HG03558 (cell line): Measurements from ENCODE around the gene UCK1.
"Not testable (repeated sequence)": the region's sequence is repeated elsewhere in the genome, so short reads cannot be mapped to it uniquely, and the experiment has no call there.

Experiments used
- ATAC-seq: cut with Tn5 transposase; IDR thresholded peaks from one replicate; pipeline ENCODE4 v1.9.1; 2021; ENCODE audit warnings: moderate number of reproducible peaks; ENCODE audit not compliant: unreplicated experiment; ENCODE audit errors: extremely low read depth

UCK1 gene

DNA sequence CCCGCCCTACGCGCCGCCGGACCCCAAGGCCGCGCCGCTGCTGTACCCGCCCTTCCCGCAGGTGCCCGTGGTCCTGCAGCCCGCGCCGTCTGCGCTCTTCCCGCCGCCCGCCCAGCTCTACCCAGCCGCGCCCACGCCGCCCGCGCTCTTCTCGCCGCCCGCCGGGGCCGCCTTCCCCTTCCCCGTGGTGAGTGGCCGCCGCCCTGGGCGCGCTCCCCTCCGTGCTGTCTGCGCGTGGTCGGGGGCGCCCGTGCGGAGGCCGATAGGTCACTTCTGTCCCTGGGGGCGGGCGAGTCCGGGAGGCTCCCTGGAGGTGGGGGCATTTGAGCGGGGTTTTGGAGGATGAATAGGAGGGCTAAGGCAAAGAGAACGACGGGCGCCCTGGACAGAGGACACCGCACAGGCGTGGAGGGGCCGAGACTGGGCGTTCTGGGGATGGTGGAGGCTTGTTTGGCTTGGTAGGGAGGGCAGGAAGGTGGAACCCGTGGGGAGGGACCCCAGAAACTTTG lies 23.8 kb upstream of the UCK1 start:
- ATAC-seq, result no peak

DNA sequence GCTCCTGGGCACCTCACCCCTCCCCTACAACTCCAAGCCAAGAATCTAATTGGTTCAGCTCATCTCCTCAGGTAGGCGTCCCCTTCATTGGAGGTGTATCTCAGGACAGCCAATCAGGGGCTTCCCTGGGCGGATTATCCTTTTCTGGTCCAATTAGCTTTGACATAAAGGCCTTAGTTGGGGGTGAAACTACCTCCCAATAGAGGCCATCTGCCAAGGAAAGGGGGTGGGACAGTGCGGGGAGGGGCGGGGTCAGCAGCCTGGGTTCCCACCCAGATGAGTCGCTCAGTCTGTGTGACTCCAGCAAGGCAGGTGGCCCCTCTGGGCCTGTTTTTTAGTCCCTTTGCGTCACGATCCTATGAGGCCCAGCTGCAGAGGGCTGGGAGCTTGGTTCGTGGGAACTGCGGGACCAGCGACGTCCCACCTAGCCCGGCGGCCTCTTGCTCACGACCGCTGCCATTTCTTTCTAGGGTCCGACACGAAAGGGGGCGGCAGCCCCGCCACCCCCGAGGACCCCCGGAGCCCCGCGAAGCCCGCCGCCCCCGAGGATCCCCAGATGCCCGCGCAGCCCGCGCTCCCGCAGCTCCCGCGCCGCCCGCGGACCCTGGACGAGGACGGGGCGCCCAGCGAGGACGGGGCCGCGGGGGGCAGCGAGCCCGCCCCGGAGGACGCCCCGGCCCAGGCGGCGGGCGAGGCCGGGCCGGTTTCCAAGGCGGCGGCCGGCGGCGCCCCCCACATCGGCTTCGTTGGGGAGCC lies 23.2 kb upstream of the UCK1 start:
- ATAC-seq, result no peak

DNA sequence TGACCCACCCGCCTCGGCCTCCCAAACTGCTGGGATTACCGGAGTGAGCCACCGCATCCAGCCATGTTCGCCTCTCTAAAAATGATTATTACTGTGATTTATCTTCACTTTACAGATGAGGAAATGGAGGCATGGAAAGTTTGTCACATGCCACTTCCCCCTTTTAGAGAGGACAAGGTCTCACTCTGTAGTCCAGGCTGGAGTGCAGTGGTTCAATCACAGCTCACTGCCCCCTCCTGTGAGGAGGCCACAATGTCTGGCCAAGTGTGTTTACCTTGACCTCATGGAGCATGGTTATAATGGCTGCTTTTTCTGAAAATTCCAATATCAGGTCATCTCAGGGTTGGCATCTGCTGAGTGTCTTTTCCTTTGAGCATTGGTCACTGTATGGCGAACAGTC lies 21.0 kb upstream of the UCK1 start:
- no peak for ATAC-seq

DNA sequence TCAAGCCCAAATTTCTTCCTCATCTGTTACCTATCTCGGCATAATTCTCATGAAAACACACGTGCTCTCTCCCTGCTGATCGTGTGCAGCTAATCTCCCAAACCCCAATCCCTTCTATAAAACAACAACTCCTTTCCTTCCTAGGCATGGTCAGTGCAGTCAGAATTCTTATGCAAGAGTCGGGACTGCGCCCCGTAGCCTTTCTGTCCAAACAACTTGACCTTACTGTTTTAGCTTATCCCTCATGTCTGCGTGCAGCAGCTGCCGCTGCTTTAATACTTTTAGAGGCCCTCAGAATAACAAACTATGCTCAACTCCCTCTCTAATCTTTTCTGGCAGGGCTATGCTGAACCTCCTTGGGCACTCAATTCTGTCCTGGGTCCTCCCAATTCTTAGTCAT lies 19.4 kb upstream of the UCK1 start:
- ATAC-seq, result not testable (repeated sequence)

GRCh38 chr9:131549186-131549585 lies 18.1 kb upstream of the UCK1 start:
- ATAC-seq, result not testable (repeated sequence)

DNA sequence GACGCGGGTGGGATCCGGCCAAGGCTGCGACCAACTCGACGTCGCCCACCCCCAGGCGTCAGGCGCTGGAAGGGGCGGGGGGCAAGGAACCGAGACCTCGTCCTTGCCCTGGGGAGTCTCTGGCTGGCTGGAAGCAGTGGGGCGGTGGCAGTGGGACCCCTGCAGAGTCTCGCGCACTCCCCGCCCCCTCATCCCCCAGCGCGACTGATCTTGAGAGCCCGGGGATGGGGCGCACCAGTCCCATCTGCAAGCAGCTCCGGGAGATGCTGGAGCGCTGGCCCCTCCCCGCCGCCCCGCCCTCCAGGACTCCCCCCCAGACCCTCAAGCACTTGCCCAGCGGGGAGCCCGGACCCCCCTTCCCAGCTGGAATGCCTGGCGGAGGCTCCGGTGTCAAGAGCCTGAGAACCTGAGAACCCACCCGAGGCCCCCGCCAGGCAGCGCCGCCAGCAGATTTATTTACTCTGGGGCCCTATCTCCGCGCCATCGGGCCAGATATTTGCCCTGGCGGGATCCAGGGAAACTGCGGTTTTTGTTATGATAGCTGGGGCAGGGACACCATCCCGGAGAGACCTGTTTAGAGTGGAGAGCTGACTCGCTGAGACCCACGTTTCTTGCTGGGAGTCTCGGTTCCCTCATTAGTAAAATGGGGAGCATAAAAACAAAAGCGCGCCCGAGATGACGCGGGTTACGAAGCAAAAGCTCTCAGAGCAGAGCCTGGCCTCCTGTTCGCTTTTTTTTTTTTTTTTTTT lies 15.4 kb upstream of the UCK1 start:
- no peak for ATAC-seq

GRCh38 chr9:131545786-131546335 lies 14.8 kb upstream of the UCK1 start:
- ATAC-seq, result no peak

- no peak for ATAC-seq
Observed at GRCh38 chr9:131545003-131545785, 14.1 kb upstream of the UCK1 start, which contains the start of gene PRRT1B. TSS of gene PRRT1B (plus strand) at chr9:131545523. CDS start at chr9:131545616, 93 bp downstream.

- no peak for ATAC-seq
Observed at GRCh38 chr9:131543141-131543540, 12.1 kb upstream of the UCK1 start.

- ATAC-seq, result no peak
Observed at GRCh38 chr9:131539223-131539923, 8.3 kb upstream of the UCK1 start.

DNA sequence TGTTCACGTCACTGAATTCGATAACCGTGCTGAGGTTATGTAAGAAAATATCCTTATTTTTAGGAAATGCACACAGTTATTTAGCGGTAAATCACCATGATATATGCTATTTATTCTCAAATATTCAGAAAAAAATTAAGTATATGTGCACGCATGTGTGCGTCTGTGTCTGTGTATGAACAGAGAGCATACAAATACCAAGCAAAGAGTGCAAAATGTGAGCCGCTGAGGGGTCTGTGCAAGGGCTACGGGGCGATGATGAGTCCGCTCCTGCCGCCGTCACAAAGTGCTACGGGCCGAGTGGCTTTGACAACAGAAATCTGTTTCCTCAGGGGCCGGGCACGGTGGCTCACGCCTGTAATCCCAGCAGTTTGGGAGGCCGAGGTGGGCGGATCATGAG lies 6.9 kb upstream of the UCK1 start:
- ATAC-seq, result no peak

DNA sequence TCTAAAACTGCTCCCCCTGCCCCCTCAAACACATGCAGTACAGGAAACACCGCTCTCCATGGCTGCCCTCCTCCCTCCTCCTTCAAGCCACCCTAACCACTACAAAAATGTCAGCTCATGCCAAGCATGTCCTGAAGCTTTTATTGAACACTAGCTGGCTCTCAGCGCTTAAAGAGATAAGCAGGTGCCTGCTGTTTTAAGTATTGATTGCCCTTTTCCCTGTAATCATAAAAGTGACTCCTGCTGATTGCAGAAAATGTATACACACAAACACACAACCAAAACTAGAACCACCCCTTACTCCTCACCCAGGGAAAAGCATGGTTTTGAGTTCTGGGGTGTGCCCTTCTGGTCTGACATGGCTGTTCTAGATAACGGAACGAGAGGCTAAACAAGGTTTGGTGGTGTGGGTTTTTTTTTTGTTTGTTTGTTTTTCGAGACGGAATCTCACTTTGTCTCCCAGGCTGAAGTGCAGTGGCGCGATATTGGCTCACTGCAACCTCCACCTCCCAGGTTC lies 3.7 kb upstream of the UCK1 start:
- ATAC-seq, result no peak

GRCh38 chr9:131530546-131530919 lies 530 bp downstream of the UCK1 start:
- no peak for ATAC-seq

- no peak for ATAC-seq
Observed at GRCh38 chr9:131529597-131530545, 1.2 kb downstream of the UCK1 start.

GRCh38 chr9:131528886-131529505 lies 2.1 kb downstream of the UCK1 start:
- ATAC-seq, result no peak

GRCh38 chr9:131528186-131528585 lies 2.9 kb downstream of the UCK1 start:
- no peak for ATAC-seq

GRCh38 chr9:131525643-131526565 lies 5.2 kb downstream of the UCK1 start:
- ATAC-seq, result no peak
